ENCODE results near the gene CIAO2B.
"Not testable (repeated sequence)": the region's sequence is repeated elsewhere in the genome, so short reads cannot be mapped to it uniquely, and the experiment has no call there.

Gene CIAO2B

GRCh38 chr16:66902648-66903543, 31.3 kb downstream of the CIAO2B start:
- DNase-seq: no peak

DNA sequence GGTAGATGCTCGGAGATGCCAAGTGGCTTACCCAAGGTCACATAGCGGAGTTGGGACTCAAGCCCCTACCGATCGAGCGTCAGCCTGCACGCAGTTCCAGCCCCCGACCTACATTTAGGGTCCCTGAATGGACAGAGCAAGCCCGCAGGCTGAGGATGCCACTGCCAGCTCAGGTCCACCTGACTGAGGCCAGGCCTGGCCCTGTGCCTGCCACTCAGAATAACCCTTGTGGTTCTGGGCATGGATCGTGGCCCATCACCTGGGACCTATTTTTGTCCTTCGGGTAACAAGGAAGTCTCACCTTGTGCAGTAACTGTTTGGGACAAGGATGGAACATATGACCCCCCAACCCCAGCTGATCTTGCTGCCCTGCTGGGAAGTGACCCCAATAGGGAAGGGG, 32.6 kb downstream of the CIAO2B start:
- DNase-seq: no peak

GRCh38 chr16:66900721-66901441, 33.3 kb downstream of the CIAO2B start:
- no peak for DNase-seq

DNA sequence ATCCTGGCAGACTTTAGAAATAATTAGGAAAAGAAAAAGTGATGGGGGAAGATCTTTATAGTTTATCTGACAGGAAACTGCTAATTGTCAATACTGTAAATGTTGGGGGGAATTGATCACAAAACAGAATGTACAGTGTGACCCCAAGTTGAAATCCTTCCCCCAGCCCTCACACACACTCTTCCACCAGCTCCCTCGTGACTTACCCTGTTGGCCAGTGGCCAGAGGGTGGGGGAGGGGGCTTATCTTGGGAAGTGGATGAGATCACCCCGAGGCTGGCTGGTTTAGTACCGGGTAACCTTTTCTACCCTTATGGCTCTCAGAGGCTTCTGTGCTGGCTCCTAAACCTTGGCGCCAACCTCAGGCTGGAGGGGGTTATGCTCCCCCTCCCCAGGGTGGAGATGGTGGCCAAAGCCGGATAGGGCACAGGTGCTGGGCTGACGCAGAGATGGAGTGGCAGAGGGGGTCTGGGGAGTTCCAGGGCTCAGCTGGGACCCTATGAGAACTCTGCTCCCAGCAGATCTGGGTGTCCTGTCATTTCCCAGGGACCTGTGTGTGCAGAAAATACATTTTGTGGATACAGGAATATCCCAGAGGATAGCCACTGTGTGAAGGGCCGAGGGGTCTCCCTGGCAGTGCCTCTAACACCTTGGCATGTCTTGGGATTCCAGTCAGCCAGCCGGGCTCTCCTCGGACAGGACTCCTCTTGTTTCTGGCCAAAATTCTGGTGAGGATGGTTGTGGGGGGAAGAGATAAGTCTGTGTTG, 34.1 kb downstream of the CIAO2B start:
- DNase-seq: no peak

- no peak for DNase-seq
Measured at GRCh38 chr16:66899310-66899944, 34.8 kb downstream of the CIAO2B start.

DNA sequence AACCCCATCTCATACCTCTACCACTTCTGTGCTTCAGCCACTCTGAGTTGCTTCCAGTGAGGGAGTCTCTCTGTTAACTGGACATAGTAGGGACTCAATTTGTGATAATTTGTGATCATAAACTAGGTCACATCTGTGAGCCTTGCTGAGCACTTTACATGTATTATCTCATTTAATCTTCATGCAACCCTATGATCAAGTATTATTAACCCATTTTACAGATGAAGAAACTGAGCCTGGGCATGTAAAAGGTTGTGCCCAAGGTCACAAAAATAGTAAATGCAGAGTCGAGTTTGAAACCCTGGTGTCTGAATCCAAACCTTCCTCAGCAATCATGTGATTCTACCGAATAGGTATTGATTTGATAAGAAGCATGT, 35.3 kb downstream of the CIAO2B start:
- DNase-seq: no peak

DNA sequence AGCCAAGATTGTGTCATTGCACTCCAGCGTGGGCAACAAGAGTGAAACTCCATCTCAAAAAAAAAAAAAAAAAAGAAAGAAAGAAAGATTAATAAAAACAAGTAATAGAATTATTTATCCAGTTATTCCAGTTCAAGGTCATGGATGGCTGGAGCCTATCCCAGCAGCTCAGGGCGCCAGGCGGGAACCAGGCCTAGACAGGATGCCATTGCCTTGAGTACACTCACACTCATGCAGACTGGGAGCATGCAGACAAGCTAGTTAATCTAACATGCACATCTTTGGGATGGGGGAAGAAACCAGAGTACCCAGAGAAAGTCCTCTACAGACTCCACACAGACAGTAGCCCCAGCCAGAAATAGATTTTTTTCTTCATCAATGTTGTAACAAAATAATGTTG, 36.0 kb downstream of the CIAO2B start:
- no peak for DNase-seq

GRCh38 chr16:66896682-66897081, 37.5 kb downstream of the CIAO2B start:
- DNase-seq: not testable (repeated sequence)

- no peak for DNase-seq
Measured at GRCh38 chr16:66895999-66896398, 38.2 kb downstream of the CIAO2B start.

DNA sequence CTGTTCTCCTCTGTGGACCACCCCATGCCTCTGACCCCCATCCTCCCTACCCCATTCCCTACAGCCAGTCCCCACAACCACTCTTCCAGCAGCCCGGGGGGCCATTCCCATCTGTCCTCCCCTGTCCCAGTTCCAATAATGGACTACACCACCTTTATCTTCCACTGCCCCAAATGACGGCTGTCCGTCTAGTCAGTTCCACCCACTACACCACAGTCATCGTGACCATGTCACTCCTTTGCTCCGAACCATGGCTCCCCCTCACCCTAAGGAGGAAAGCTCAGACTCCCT, 38.6 kb downstream of the CIAO2B start:
- no peak for DNase-seq

GRCh38 chr16:66894948-66895688, 39.1 kb downstream of the CIAO2B start:
- peak; percentile 57 for DNase-seq

GRCh38 chr16:66894055-66894454, 40.1 kb downstream of the CIAO2B start:
- no peak for DNase-seq

DNA sequence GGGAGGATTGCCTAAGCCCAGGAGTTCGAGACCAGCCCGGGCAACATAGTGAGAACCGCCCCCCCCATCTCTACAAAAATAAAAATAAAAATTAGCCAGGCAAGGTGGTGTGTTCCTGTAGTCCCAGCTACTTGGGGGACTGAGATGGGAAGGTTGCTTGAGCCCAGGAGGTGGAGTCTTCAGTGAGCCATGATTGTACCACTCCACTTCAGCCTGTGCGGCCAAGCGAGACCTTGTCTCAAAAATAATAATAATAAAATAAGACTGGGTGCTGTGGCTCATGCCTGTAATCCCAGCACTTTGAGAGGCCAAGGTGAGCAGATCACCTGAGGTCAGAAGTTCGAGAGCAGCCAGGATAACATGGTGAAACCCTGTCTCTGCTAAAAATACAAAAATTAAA, 42.4 kb downstream of the CIAO2B start:
- DNase-seq: no peak

- no peak for DNase-seq
Measured at GRCh38 chr16:66891360-66891759, 42.8 kb downstream of the CIAO2B start.

DNA sequence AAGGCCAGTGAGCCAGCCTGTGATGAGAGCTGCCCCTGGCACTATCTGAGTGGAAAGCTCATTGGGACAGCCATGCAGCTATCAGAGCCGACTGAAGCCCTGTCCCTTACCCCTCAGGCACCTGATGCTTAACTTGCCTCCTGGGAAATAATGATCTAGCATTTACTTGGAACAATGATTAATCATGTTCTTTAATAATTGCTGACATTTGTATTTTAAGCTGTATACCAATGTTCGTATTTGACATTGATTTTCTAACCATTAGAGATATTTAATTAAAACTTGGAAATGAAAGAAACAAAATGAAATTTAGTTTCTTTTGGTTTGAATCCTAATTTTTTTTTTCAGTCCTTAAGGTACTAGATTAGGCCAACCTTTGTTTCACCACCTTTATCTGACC, 43.4 kb downstream of the CIAO2B start:
- no peak for DNase-seq

DNA sequence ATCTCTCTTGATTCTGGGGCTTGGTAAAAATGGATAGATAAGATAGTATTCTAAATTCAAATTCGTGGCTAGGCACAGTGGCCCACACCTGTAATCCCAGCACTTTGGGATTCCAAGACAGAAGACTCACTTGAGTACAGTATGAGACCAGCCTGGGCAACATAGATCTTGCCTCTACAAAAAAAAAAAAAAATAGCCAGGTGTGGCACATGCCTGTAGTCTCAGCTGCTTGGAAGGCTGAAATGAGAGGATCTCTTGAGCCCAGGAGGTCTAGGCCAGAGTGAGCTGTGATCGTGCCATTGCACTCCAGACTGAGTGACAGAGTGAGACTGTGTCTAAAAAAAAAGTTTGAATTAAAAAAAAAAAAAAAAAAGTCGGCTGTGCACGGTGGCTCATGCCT, 44.6 kb downstream of the CIAO2B start:
- no peak for DNase-seq

DNA sequence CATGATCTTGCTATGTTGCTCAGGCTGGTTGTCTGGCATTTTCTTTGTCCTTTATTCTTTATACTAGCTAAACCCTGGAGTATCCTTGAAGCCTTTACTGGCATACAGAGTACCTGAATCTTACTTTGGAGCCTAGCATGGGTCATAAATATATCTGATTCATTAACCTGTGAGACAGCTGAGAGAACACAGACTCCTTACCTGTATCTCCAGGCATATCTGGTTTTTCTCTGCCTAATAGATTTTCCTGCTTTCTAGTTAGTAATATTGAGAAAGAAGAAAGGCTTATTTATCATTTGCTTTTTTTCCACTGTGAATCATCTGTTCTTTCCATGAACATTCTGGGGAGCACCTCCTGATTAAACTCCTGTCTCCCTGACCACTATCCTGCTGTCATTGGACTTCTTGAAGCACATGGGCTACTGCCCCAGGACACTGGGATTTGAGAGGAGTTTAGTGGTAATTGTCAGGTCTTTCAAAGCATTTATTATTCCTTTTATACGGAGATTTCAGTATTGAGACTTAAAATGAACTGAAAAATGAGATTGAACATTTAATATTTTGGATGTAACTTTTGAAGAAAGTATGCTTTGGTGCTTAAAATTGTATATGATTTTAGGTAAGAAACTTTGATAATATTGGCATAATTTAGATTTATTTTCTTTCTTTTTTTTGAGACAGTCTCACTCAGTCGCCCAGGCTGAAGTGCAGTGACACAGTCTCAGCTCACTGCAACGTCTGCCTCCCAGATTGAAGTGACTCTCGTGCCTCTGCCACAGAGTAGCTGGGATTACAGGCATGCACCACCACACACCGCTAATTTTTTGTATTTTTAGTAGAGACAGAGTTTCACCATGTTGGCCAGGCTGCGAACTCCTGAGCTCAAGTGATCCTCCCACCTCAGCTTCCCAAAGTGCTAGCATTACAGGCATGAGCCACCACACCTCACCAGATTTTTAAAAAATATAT, 45.3 kb downstream of the CIAO2B start:
- DNase-seq: no peak

DNA sequence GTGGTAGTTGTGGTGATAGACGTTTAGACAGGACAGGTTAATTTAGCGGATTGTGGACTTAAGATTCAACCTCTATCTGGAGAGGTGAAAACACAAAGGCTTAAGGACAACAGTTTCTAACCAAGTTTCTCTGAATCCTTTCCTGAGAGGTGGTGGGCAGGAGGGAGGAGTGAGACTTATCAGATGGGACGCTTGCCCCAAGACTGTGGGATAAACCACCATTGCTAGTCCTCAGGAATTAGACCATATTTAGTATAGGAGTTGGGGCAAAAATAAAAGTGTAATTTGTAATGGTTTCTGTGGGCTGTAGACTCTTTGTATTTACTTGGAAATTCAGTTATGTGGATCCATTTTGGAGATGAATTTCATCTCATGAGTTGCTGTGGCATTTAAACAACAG, 47.3 kb downstream of the CIAO2B start:
- DNase-seq: no peak

- DNase-seq: no peak
Measured at GRCh38 chr16:66886321-66886720, 47.9 kb downstream of the CIAO2B start.

- DNase-seq: no peak
Measured at GRCh38 chr16:66885491-66885890, 48.7 kb downstream of the CIAO2B start.

DNA sequence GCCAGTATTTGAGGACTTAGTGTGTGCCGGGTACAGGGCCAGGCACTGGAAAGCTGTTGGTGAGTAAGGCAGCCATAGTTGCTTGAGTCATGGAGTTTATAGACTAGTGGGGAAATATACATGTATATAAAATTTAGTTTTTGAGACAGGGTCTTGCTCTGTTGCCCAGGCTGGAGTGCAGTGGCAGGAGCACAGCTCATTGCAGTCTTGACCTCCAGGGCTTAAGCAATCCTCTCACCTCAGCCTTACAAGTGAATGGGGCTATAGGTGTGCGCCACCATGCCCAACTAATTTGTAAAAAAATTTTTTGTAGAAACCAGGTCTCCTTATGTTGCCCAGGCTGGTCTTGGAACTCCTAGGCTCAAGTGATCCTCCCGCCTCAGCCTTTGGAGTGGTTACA, 51.5 kb downstream of the CIAO2B start:
- no peak for DNase-seq

All from activated naive CD4-positive, alpha-beta T cell treated with anti-CD3 and anti-CD28 coated beads, Interleukin-2, amount 50 U/mL, for 16 hours (primary cell).